ENCODE measurements around the gene SLC25A39.

DNA sequence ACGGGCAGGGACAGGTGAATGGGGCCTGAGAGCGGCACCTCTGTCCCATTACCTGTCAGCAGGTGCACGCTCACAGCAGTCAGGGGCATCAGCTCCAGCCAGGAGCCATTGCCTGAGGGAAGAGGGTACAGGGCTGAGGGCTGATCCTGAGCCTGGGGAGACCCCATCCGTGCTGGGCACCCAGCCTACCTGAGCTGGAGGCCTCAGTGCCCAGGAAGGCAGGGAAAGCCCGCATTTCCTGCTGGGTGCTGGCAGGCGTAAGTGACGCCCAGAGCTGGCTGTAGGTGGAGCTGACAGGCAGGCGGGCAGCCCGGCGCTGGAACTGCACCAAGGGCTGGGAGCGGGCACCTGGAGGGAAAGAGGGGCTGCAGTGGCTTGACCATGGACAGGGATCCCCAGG, 31.6 kb upstream of the SLC25A39 start:
- TF ChIP-seq, protein P1, sequence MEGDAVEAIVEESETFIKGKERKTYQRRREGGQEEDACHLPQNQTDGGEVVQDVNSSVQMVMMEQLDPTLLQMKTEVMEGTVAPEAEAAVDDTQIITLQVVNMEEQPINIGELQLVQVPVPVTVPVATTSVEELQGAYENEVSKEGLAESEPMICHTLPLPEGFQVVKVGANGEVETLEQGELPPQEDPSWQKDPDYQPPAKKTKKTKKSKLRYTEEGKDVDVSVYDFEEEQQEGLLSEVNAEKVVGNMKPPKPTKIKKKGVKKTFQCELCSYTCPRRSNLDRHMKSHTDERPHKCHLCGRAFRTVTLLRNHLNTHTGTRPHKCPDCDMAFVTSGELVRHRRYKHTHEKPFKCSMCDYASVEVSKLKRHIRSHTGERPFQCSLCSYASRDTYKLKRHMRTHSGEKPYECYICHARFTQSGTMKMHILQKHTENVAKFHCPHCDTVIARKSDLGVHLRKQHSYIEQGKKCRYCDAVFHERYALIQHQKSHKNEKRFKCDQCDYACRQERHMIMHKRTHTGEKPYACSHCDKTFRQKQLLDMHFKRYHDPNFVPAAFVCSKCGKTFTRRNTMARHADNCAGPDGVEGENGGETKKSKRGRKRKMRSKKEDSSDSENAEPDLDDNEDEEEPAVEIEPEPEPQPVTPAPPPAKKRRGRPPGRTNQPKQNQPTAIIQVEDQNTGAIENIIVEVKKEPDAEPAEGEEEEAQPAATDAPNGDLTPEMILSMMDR (IDR thresholded peaks at IDR 0.05; ENCODE audit: insufficient read depth, low read length) = no peak
- TF ChIP-seq POLR2AphosphoS5 (IDR thresholded peaks at IDR 0.05; ENCODE audit: low read depth) = no peak
- no peak for TF ChIP-seq GABPA (IDR thresholded peaks at IDR 0.05; ENCODE audit: low read depth)
- TF ChIP-seq, protein P2, sequence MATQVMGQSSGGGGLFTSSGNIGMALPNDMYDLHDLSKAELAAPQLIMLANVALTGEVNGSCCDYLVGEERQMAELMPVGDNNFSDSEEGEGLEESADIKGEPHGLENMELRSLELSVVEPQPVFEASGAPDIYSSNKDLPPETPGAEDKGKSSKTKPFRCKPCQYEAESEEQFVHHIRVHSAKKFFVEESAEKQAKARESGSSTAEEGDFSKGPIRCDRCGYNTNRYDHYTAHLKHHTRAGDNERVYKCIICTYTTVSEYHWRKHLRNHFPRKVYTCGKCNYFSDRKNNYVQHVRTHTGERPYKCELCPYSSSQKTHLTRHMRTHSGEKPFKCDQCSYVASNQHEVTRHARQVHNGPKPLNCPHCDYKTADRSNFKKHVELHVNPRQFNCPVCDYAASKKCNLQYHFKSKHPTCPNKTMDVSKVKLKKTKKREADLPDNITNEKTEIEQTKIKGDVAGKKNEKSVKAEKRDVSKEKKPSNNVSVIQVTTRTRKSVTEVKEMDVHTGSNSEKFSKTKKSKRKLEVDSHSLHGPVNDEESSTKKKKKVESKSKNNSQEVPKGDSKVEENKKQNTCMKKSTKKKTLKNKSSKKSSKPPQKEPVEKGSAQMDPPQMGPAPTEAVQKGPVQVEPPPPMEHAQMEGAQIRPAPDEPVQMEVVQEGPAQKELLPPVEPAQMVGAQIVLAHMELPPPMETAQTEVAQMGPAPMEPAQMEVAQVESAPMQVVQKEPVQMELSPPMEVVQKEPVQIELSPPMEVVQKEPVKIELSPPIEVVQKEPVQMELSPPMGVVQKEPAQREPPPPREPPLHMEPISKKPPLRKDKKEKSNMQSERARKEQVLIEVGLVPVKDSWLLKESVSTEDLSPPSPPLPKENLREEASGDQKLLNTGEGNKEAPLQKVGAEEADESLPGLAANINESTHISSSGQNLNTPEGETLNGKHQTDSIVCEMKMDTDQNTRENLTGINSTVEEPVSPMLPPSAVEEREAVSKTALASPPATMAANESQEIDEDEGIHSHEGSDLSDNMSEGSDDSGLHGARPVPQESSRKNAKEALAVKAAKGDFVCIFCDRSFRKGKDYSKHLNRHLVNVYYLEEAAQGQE (IDR thresholded peaks at IDR 0.05; ENCODE audit: insufficient replicate concordance, low read depth) = no peak
- no peak for TF ChIP-seq SPI1 (IDR thresholded peaks at IDR 0.05; ENCODE audit: borderline replicate concordance, low read depth)
